H9 (cell line): ENCODE results near the gene NRG3. TPM values are rescaled to one million over a fixed set of nuclear protein-coding genes. Genes with fewer than 3 reads are reported as not detected.

Experiments
- DNase-seq: peaks from one replicate; pipeline ENCODE4 v3.0.0-alpha.2; 2017
- H2AFZ ChIP-seq: one replicate; pipeline ENCODE4 v1.6.1; 2013; ENCODE audit warnings: mild to moderate bottlenecking, low read length, control low read depth, moderate library complexity
- H2AK5ac ChIP-seq: 2 replicates; pipeline ENCODE4 v1.6.1; 2013; ENCODE audit warnings: low read length, control low read depth, mixed read lengths; ENCODE audit not compliant: insufficient read length
- H2BK120ac ChIP-seq: one replicate; pipeline ENCODE4 v1.6.1; 2013; ENCODE audit warnings: low read depth, mild to moderate bottlenecking, low read length, control low read depth, inconsistent platforms; ENCODE audit not compliant: poor library complexity, severe bottlenecking
- H2BK12ac ChIP-seq: 2 replicates; pipeline ENCODE4 v1.6.1; 2013; ENCODE audit warnings: low read length, control low read depth, mixed read lengths, low read depth; ENCODE audit not compliant: insufficient read length
- H2BK15ac ChIP-seq: 2 replicates; pipeline ENCODE4 v1.6.1; 2013; ENCODE audit warnings: low read depth, low read length, control low read depth
- H2BK20ac ChIP-seq: one replicate; pipeline ENCODE4 v1.6.1; 2013; ENCODE audit warnings: low read depth, mild to moderate bottlenecking, low read length, control low read depth, inconsistent platforms; ENCODE audit not compliant: poor library complexity, severe bottlenecking
- H2BK5ac ChIP-seq: 2 replicates; pipeline ENCODE4 v1.6.1; 2013; ENCODE audit warnings: low read length, control low read depth, mixed read lengths; ENCODE audit not compliant: insufficient read length
- H3K14ac ChIP-seq: 2 replicates; pipeline ENCODE4 v1.6.1; 2013; ENCODE audit warnings: low read length, control low read depth; ENCODE audit not compliant: insufficient read depth
- H3K18ac ChIP-seq: 2 replicates; pipeline ENCODE4 v1.6.1; 2013; ENCODE audit warnings: low read depth, mild to moderate bottlenecking, mixed read lengths, low read length, control low read depth; ENCODE audit not compliant: insufficient read length
- H3K23ac ChIP-seq: 2 replicates; pipeline ENCODE4 v1.6.1; 2013; ENCODE audit warnings: low read length, control low read depth, mixed read lengths, low read depth; ENCODE audit not compliant: insufficient read length
- H3K23me2 ChIP-seq: 2 replicates; pipeline ENCODE4 v1.6.1; 2013; ENCODE audit warnings: low read depth, mild to moderate bottlenecking, mixed read lengths, low read length, control low read depth; ENCODE audit not compliant: insufficient read length, poor library complexity, severe bottlenecking
- H3K27ac ChIP-seq: 2 replicates; pipeline ENCODE4 v1.5.1; 2013; ENCODE audit warnings: low read length, control low read depth, mixed read lengths, low read depth; ENCODE audit not compliant: insufficient read length
- H3K27me3 ChIP-seq: 2 replicates; pipeline ENCODE4 v1.6.1; 2013; ENCODE audit warnings: low read length, control low read depth, inconsistent platforms; ENCODE audit not compliant: insufficient read depth
- H3K4ac ChIP-seq: 2 replicates; pipeline ENCODE4 v1.6.1; 2013; ENCODE audit warnings: low read depth, mild to moderate bottlenecking, control low read depth, inconsistent platforms, low read length, moderate library complexity
- H3K4me1 ChIP-seq: 2 replicates; pipeline ENCODE4 v1.6.1; 2013; ENCODE audit warnings: low read length, control low read depth, inconsistent platforms; ENCODE audit not compliant: insufficient read depth
- H3K4me2 ChIP-seq: 2 replicates; pipeline ENCODE4 v1.6.1; 2013; ENCODE audit warnings: low read length, control low read depth, mixed read lengths; ENCODE audit not compliant: insufficient read length, insufficient read depth
- H3K56ac ChIP-seq: 2 replicates; pipeline ENCODE4 v1.6.1; 2013; ENCODE audit warnings: low read depth, mild to moderate bottlenecking, mixed read lengths, low read length, control low read depth; ENCODE audit not compliant: insufficient read length
- H3K79me1 ChIP-seq: 2 replicates; pipeline ENCODE4 v1.6.1; 2013; ENCODE audit warnings: low read depth, mild to moderate bottlenecking, moderate library complexity, low read length, control low read depth, inconsistent platforms; ENCODE audit not compliant: insufficient read depth, poor library complexity, severe bottlenecking
- H3K79me2 ChIP-seq: 2 replicates; pipeline ENCODE4 v1.6.1; 2013; ENCODE audit warnings: low read length, control low read depth, inconsistent platforms; ENCODE audit not compliant: insufficient read depth
- H3K9ac ChIP-seq: 2 replicates; pipeline ENCODE4 v1.6.1; 2013; ENCODE audit warnings: low read length, control low read depth, mixed read lengths; ENCODE audit not compliant: insufficient read length; ENCODE audit errors: extremely low read depth
- H3K9me3 ChIP-seq: one replicate; pipeline ENCODE4 v1.6.1; 2013; ENCODE audit warnings: low read depth, low read length, inconsistent platforms; ENCODE audit not compliant: control insufficient read depth
- H3T11ph ChIP-seq: one replicate; pipeline ENCODE4 v1.6.1; 2013; ENCODE audit warnings: mild to moderate bottlenecking, low read length, control low read depth, inconsistent platforms
- H4K20me1 ChIP-seq: one replicate; pipeline ENCODE4 v1.6.1; 2013; ENCODE audit not compliant: control insufficient read depth, insufficient read length, insufficient read depth
- H4K5ac ChIP-seq: 2 replicates; pipeline ENCODE4 v1.6.1; 2013; ENCODE audit warnings: low read depth, mild to moderate bottlenecking, mixed read lengths, low read length, control low read depth; ENCODE audit not compliant: insufficient read length
- H4K8ac ChIP-seq: replicated peaks from 2 replicates; pipeline ENCODE4 v1.6.1; 2013; ENCODE audit warnings: low read length, control low read depth, mixed read lengths, low read depth; ENCODE audit not compliant: insufficient read length
- H4K91ac ChIP-seq: 2 replicates; pipeline ENCODE4 v1.6.1; 2013; ENCODE audit warnings: low read depth, mild to moderate bottlenecking, moderate library complexity, mixed read lengths, low read length, control low read depth; ENCODE audit not compliant: insufficient read length
- H3K27ac Mint-ChIP-seq, 3 experiments: 2 replicates in 2 of 3; 3 replicates in 1 of 3; pipeline ENCODE4 v1.8.0; 2020 to 2021; ENCODE audit warnings: mixed read lengths in 3 of 3, mild to moderate bottlenecking in 1 of 3, moderate library complexity in 1 of 3
- H3K27me3 Mint-ChIP-seq: 2 replicates; pipeline ENCODE4 v1.8.0; 2021; ENCODE audit warnings: low read depth, mild to moderate bottlenecking, moderate library complexity, mixed read lengths
- H3K36me3 Mint-ChIP-seq, 3 experiments: 2 replicates in 2 of 3; 3 replicates in 1 of 3; pipeline ENCODE4 v1.8.0; 2020 to 2021; ENCODE audit warnings: low read depth in 3 of 3, mixed read lengths in 3 of 3; ENCODE audit not compliant: insufficient read depth in 1 of 3
- H3K4me1 Mint-ChIP-seq, 2 experiments: 2 replicates each; pipeline ENCODE4 v1.8.0; 2020; ENCODE audit warnings: mixed read lengths in 2 of 2
- H3K4me3 Mint-ChIP-seq, 2 experiments: 2 replicates in 1 of 2; 3 replicates in 1 of 2; pipeline ENCODE4 v1.8.0; 2020 to 2021; ENCODE audit warnings: mild to moderate bottlenecking in 2 of 2, mixed read lengths in 2 of 2, moderate library complexity in 1 of 2
- H3K9me3 Mint-ChIP-seq, 2 experiments: 2 replicates in 1 of 2; 3 replicates in 1 of 2; pipeline ENCODE4 v1.8.0; 2020; ENCODE audit warnings: mild to moderate bottlenecking in 2 of 2, mixed read lengths in 2 of 2, moderate library complexity in 1 of 2
- WGBS: extraction: QIAGEN DNeasy Blood & Tissue Kit; methylation state at CpG from one replicate; pipeline ENCODE4 v1.1.7; 2013; ENCODE audit warnings: missing lambda C conversion rate, low lambda C conversion rate, mixed read lengths; ENCODE audit not compliant: insufficient read length; ENCODE audit errors: extremely low coverage; 5-methylcytosine and 5-hydroxymethylcytosine counted together
- total RNA-seq: library from RNA; stranded (reverse); gene quantifications from 2 replicates; pipeline ENCODE4 v1.2.1, GENCODE V29; 2021
- TF ChIP-seq, protein P1 (sequence below): fragments of 200-600 bp; sonication (generic); conservative IDR thresholded peaks from 3 replicates; pipeline ENCODE4 v1.8.0; 2021; ENCODE audit warnings: antibody characterized with exemption, mild to moderate bottlenecking

NRG3 gene
- total RNA-seq, 1 experiment from 2014 or later: 1.6 TPM

DNA sequence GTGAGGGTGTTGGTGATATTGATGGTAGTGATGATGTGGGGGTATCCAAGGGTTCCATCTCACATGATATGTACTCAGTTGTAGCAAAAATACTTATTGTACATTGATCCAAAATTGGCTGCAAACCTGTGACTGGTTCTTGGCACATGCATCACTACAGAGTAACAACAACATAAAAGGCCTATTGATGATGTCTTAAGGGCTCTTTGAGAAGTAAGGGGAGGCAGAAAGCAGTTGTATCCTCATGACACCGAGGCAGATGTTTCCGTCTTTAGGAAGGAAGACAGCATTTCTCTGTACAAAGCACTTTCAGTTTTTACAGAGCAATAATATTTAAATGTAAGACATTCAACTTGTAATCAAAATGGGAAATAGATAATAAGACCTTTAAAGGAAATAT is 34.5 kb downstream of the NRG3 start:
- Histone ChIP-seq H3T11ph (no peak overlapping the region), H2BK15ac (no peak overlapping the region), H2BK12ac (no peak overlapping the region), H4K91ac (no peak overlapping the region), H3K27ac (no peak overlapping the region), H3K27me3 (no peaks in the 10 kb centered on the region; the same call in 1 of the 2 replicates), H3K18ac (no peak overlapping the region), H2BK20ac (no peak overlapping the region), H2AFZ (no peak overlapping the region), H2AK5ac (no peak overlapping the region), H3K9me3 (no peaks in the 10 kb centered on the region), H3K79me1 (no peaks in the 10 kb centered on the region), H3K4ac (no peak overlapping the region), H3K23me2 (no peaks in the 10 kb centered on the region), H2BK5ac (no peak overlapping the region), H3K23ac (no peak overlapping the region), H3K4me1 (peaks cover 5% of the 10 kb centered on the region; the same call in 1 of the 2 replicates), H4K20me1 (no peaks in the 10 kb centered on the region), H3K4me2 (no peak overlapping the region), H3K9ac (no peak overlapping the region), H3K79me2 (no peaks in the 10 kb centered on the region), H3K14ac (no peak overlapping the region), H4K5ac (no peak overlapping the region), H3K56ac (no peak overlapping the region), H2BK120ac (no peak overlapping the region), H4K8ac (no peak overlapping the region)
- Mint-ChIP-seq H3K27ac (no peak overlapping the region), H3K4me1 (peaks cover 28 to 33% of the 10 kb centered on the region in 2 experiments), H3K36me3 (peaks cover 0 to 2% (median 0%) of the 10 kb centered on the region in 3 experiments; a peak in 1 of 7 replicates), H3K27me3 (no peaks in the 10 kb centered on the region), H3K9me3 (no peaks in the 10 kb centered on the region), H3K4me3 (no peak overlapping the region)
- TF ChIP-seq, protein P1, sequence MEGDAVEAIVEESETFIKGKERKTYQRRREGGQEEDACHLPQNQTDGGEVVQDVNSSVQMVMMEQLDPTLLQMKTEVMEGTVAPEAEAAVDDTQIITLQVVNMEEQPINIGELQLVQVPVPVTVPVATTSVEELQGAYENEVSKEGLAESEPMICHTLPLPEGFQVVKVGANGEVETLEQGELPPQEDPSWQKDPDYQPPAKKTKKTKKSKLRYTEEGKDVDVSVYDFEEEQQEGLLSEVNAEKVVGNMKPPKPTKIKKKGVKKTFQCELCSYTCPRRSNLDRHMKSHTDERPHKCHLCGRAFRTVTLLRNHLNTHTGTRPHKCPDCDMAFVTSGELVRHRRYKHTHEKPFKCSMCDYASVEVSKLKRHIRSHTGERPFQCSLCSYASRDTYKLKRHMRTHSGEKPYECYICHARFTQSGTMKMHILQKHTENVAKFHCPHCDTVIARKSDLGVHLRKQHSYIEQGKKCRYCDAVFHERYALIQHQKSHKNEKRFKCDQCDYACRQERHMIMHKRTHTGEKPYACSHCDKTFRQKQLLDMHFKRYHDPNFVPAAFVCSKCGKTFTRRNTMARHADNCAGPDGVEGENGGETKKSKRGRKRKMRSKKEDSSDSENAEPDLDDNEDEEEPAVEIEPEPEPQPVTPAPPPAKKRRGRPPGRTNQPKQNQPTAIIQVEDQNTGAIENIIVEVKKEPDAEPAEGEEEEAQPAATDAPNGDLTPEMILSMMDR: no peak
- WGBS: no CpG with 5 or more reads among the region's 2 CpGs
- DNase-seq: no peak
